ENCODE results near the gene SHROOM3.

GRCh38 chr4:76689145-76689817 lies 254.3 kb downstream of the SHROOM3 start:
- no peak for TF ChIP-seq YY1 (IDR thresholded peaks at IDR 0.05; ENCODE audit: insufficient read depth, insufficient read length)
- TF ChIP-seq ZNF274 (IDR thresholded peaks at IDR 0.05; ENCODE audit: low read depth, low read length): no peak

All from NT2/D1 (cell line).